ENCODE results near the gene GTF3A. TPM values are rescaled to one million over a fixed set of nuclear protein-coding genes. Genes with fewer than 3 reads are reported as not detected.

The GTF3A gene
- total RNA-seq, 1 experiment from 2014 or later = 102 TPM

DNA sequence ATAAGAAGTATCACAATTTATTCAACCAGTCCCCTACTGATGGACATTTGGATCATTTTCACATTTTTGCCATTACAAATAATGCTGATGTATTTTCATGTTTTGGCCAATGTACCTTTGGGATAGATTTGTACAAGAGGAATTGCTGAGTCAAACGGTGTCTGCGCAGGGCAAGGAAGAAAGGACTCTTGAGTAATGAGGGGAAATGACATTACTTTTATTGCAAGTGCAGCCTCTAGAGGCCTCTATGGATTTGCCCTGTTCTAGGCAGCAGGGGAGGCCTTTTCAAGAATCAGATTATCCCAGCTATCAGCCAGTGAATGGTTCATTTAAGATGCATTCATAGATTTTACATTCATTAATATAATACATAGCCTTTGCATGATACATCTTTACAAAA is 32.9 kb upstream of the GTF3A start:
- Histone ChIP-seq H3K27ac (ENCODE audit: low read depth, low read length) (no peak overlapping the region), H3K36me3 (ENCODE audit: control insufficient read depth in 1 of 2, insufficient read depth in 2 of 2, low read length in 2 of 2) (no peaks in the 10 kb centered on the region), H3K9me2 (ENCODE audit: insufficient read depth) (no peaks in the 10 kb centered on the region), H3K27me3 (ENCODE audit: insufficient read depth, low read length) (no peaks in the 10 kb centered on the region), H3K9ac (ENCODE audit: low read length) (no peak overlapping the region), H4K20me1 (ENCODE audit: insufficient read depth) (no peaks in the 10 kb centered on the region), H3K9me3 (ENCODE audit: control insufficient read depth in 1 of 2, insufficient read depth in 1 of 2, low read depth in 1 of 2, low read length in 2 of 2) (no peaks in the 10 kb centered on the region), H2AFZ (ENCODE audit: low read depth, low read length, poor library complexity, severe bottlenecking) (no peak overlapping the region), H3K4me1 (ENCODE audit: control insufficient read depth in 1 of 2, insufficient read depth in 2 of 2, low read length in 2 of 2) (no peaks in the 10 kb centered on the region), H3K79me2 (ENCODE audit: insufficient read depth, low read length) (no peaks in the 10 kb centered on the region), H3K4me3 (replicated peaks in 1 of 2; ENCODE audit: low read depth in 1 of 2, low read length in 2 of 2) (no peak overlapping the region), H3K4me2 (ENCODE audit: low read length) (no peak overlapping the region)
- TF ChIP-seq, protein P1, sequence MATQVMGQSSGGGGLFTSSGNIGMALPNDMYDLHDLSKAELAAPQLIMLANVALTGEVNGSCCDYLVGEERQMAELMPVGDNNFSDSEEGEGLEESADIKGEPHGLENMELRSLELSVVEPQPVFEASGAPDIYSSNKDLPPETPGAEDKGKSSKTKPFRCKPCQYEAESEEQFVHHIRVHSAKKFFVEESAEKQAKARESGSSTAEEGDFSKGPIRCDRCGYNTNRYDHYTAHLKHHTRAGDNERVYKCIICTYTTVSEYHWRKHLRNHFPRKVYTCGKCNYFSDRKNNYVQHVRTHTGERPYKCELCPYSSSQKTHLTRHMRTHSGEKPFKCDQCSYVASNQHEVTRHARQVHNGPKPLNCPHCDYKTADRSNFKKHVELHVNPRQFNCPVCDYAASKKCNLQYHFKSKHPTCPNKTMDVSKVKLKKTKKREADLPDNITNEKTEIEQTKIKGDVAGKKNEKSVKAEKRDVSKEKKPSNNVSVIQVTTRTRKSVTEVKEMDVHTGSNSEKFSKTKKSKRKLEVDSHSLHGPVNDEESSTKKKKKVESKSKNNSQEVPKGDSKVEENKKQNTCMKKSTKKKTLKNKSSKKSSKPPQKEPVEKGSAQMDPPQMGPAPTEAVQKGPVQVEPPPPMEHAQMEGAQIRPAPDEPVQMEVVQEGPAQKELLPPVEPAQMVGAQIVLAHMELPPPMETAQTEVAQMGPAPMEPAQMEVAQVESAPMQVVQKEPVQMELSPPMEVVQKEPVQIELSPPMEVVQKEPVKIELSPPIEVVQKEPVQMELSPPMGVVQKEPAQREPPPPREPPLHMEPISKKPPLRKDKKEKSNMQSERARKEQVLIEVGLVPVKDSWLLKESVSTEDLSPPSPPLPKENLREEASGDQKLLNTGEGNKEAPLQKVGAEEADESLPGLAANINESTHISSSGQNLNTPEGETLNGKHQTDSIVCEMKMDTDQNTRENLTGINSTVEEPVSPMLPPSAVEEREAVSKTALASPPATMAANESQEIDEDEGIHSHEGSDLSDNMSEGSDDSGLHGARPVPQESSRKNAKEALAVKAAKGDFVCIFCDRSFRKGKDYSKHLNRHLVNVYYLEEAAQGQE (IDR thresholded peaks at IDR 0.05; ENCODE audit: low read depth) = no peak
- TF ChIP-seq SIN3A (IDR thresholded peaks at IDR 0.05; ENCODE audit: low read depth) = no peak
- TF ChIP-seq ELF1 (IDR thresholded peaks at IDR 0.05; ENCODE audit: borderline replicate concordance, low read depth) = no peak
- no peak for TF ChIP-seq ZFX (IDR thresholded peaks at IDR 0.05)
- TF ChIP-seq CBX3 (IDR thresholded peaks at IDR 0.05; ENCODE audit: low read depth) = no peak
- intact Hi-C loops (cut with micrococcal nuclease) = loop anchor here (10.0 kb wide), 1 partner anchor 233 kb away; the partner anchor contains the start of genes LNX2 and POLR1D
- DNase-seq (ENCODE audit: low read depth, low spot score) = no peak
- BruUV-seq (replicated peaks) = no TSS peak
- ChIA-PET RAD21 (ENCODE audit: low non-redundant PET in 1 of 2, low total read pairs in 2 of 2, uncharacterized antibody in 2 of 2, unreplicated experiment in 2 of 2) (no interaction called here), POLR2A (no interaction called here), CTCF (no interaction called here)
- ATAC-seq = no peak

DNA sequence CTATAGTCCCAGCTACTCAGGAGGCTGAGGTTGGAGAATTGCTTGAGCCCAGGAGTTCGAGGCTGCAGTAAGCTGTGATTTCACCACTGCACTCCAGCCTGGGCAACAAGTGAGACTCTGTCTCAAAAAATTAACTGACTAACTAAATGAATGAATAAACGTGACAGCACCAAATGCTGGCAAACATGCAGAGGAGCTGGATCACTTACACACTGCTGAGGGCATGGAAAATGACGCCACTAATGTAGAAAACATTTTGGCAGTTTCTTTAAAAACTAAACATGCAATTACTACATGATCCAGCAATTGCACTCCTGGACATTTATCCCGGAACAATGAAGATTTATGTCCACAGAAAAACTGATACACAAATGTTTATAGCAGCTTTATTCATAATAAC is 31.3 kb upstream of the GTF3A start:
- Histone ChIP-seq H3K4me2 (ENCODE audit: low read length) (no peak overlapping the region), H2AFZ (ENCODE audit: low read depth, low read length, poor library complexity, severe bottlenecking) (no peak overlapping the region), H3K79me2 (ENCODE audit: insufficient read depth, low read length) (no peaks in the 10 kb centered on the region), H3K9me3 (ENCODE audit: control insufficient read depth in 1 of 2, insufficient read depth in 1 of 2, low read depth in 1 of 2, low read length in 2 of 2) (no peaks in the 10 kb centered on the region), H3K27ac (ENCODE audit: low read depth, low read length) (no peak overlapping the region), H3K9me2 (ENCODE audit: insufficient read depth) (no peaks in the 10 kb centered on the region), H4K20me1 (ENCODE audit: insufficient read depth) (no peaks in the 10 kb centered on the region), H3K9ac (ENCODE audit: low read length) (no peak overlapping the region), H3K36me3 (ENCODE audit: control insufficient read depth in 1 of 2, insufficient read depth in 2 of 2, low read length in 2 of 2) (no peaks in the 10 kb centered on the region), H3K4me1 (ENCODE audit: control insufficient read depth in 1 of 2, insufficient read depth in 2 of 2, low read length in 2 of 2) (no peaks in the 10 kb centered on the region), H3K4me3 (replicated peaks in 1 of 2; ENCODE audit: low read depth in 1 of 2, low read length in 2 of 2) (no peak overlapping the region), H3K27me3 (ENCODE audit: insufficient read depth, low read length) (no peaks in the 10 kb centered on the region)
- CTCF ChIA-PET = no interaction called here
- RAD21 ChIA-PET (ENCODE audit: low non-redundant PET in 1 of 2, low total read pairs in 2 of 2, uncharacterized antibody in 2 of 2, unreplicated experiment in 2 of 2) = no interaction called here
- ATAC-seq (no peak), DNase-seq (ENCODE audit: low read depth, low spot score) (no peak)
- intact Hi-C loops (cut with micrococcal nuclease) = loop anchor here (10.0 kb wide), 1 partner anchor 232 kb away; the partner anchor contains the start of genes LNX2 and POLR1D
- no TSS peak for BruUV-seq (replicated peaks)
- POLR2A ChIA-PET = no interaction called here
- TF ChIP-seq EGR1 (IDR thresholded peaks at IDR 0.05; ENCODE audit: low read depth) (no peak), JUND (IDR thresholded peaks at IDR 0.05) (no peak), ELF1 (IDR thresholded peaks at IDR 0.05; ENCODE audit: borderline replicate concordance, low read depth) (no peak), FOSL1 (IDR thresholded peaks at IDR 0.05; ENCODE audit: low read depth) (no peak), POLR2A (IDR thresholded peaks at IDR 0.05; ENCODE audit: borderline replicate concordance, extremely low read depth, insufficient read depth, insufficient read length) (no peak), EZH2phosphoT487 (IDR thresholded peaks at IDR 0.05; ENCODE audit: borderline replicate concordance) (no peak), ZNF274 (IDR thresholded peaks at IDR 0.05; ENCODE audit: low read depth, low read length) (no peak)
- TF ChIP-seq, protein P2, sequence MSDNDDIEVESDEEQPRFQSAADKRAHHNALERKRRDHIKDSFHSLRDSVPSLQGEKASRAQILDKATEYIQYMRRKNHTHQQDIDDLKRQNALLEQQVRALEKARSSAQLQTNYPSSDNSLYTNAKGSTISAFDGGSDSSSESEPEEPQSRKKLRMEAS (IDR thresholded peaks at IDR 0.05) = no peak
- TF ChIP-seq, protein P1 (IDR thresholded peaks at IDR 0.05; ENCODE audit: low read depth) = no peak

All from HCT116 (cell line).